ENCODE data around the gene UTP18. TPM values are rescaled to one million over a fixed set of nuclear protein-coding genes. Genes with fewer than 3 reads are reported as not detected.

UTP18 gene
- total RNA-seq (2021) (96.5 and 107 TPM in 2 replicates), Bru-seq, nascent RNA (percentile 95 among the genes with signal in this experiment), BruChase-seq, experiment 1, labeled RNA remaining after a 2-hour chase (percentile 90 among the genes with signal in this experiment), BruChase-seq, experiment 2, labeled RNA remaining after a 6-hour chase (percentile 92 among the genes with signal in this experiment)
- long read RNA-seq, transcript UTP18-201 (14 exons, 1,894 nt), result major isoform, 269 of 294 reads
- long read RNA-seq, partial matches to known transcripts, result 8 of 294 reads
- long read RNA-seq, other reads (novel, unspliced or antisense), result 16 of 294 reads

DNA sequence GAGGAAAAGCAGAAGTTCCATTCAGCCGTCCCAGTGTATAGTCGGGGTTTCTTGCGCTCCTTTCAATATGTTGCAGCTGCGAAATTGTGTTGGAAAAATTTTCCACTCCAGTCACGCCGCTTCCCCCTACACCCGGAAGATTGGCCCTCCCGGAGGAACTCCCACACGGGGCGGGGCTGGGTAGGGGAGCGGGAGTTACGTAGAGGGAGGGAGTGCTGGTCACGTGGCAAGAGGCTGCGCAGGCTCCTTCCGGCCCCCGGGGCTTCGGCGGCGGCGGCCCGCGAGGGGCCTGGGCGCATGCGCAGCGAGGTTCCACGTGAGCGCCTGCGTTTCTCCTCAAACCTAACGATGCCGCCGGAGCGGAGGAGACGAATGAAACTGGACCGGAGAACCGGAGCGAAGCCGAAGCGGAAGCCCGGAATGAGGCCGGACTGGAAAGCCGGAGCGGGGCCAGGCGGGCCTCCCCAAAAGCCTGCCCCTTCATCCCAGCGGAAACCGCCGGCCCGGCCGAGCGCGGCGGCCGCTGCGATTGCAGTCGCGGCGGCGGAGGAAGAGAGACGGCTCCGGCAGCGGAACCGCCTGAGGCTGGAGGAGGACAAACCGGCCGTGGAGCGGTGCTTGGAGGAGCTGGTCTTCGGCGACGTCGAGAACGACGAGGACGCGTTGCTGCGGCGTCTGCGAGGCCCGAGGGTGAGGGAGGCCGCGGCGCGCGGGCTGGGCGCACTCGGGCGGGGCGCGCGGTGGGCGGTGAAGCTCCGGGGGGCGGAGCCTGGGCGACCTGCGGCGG is at the start of gene UTP18:
Gene UTP18, plus strand, starts transcription at position 310 of the 787 bp plus-strand sequence. Its CDS starts 39 bp downstream, at position 349.
- peaks cover 18% of the 10 kb centered on the region for H3K4me1 ChIP-seq (ENCODE audit: insufficient read depth, low read length, poor library complexity, severe bottlenecking)
- no TSS peak for BruUV-seq (replicated peaks)
- peaks cover 16% of the 10 kb centered on the region for H3K36me3 ChIP-seq (ENCODE audit: insufficient read depth, low read length, poor library complexity, severe bottlenecking)
- no peak for TF ChIP-seq EZH2 (IDR thresholded peaks at IDR 0.05; ENCODE audit: borderline replicate concordance, low read depth, low read length, poor library complexity, severe bottlenecking)
- TF ChIP-seq, protein P1, sequence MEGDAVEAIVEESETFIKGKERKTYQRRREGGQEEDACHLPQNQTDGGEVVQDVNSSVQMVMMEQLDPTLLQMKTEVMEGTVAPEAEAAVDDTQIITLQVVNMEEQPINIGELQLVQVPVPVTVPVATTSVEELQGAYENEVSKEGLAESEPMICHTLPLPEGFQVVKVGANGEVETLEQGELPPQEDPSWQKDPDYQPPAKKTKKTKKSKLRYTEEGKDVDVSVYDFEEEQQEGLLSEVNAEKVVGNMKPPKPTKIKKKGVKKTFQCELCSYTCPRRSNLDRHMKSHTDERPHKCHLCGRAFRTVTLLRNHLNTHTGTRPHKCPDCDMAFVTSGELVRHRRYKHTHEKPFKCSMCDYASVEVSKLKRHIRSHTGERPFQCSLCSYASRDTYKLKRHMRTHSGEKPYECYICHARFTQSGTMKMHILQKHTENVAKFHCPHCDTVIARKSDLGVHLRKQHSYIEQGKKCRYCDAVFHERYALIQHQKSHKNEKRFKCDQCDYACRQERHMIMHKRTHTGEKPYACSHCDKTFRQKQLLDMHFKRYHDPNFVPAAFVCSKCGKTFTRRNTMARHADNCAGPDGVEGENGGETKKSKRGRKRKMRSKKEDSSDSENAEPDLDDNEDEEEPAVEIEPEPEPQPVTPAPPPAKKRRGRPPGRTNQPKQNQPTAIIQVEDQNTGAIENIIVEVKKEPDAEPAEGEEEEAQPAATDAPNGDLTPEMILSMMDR (conservative IDR thresholded peaks at IDR 0.05; ENCODE audit: low read depth, low read length), result no peak
- intact Hi-C loops (cut with micrococcal nuclease; ENCODE audit: unreplicated experiment), result no loop called here
- no peaks in the 10 kb centered on the region for H3K27me3 ChIP-seq (replicated peaks; ENCODE audit: insufficient read depth, low read depth, low read length, poor library complexity)
- peak; percentile 99 for DNase-seq (ENCODE audit: low spot score)
- ChIA-PET POLR2A (ENCODE audit: low non-redundant PET) (no interaction called here), CTCF (no interaction called here)
- H3K27ac ChIP-seq (ENCODE audit: low read depth, low read length, poor library complexity, severe bottlenecking), result peak within 1 kb of the TSS; percentile 100
- H3K9me3 ChIP-seq (ENCODE audit: low read depth, low read length, poor library complexity, severe bottlenecking), result no peaks in the 10 kb centered on the region
- H3K4me3 ChIP-seq (ENCODE audit: low read depth, low read length, poor library complexity, severe bottlenecking), result peak within 1 kb of the TSS; percentile 89

DNA sequence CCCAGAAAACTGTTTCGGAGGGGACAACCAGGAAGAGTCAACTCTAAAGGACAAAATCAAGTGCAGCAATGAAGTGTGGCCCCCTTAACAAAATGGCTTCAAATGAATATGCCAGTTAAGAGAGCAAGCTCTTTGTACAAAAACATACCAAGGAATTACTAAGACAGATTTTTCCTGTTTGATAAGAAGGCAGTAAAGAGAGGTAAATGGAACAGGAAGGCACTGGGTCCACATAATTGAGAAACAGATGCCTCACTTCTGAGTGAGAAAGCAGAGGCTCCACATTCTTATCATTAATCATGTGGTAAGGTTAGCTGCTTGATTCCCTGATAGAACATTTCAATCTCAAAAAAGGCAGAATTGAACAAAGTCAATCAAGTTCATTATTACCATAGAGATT is 45.4 kb upstream of the UTP18 start:
- H3K27ac ChIP-seq (ENCODE audit: low read depth, low read length, poor library complexity, severe bottlenecking), result no peak overlapping the region
- TF ChIP-seq, protein P1 (conservative IDR thresholded peaks at IDR 0.05; ENCODE audit: low read depth, low read length), result no peak
- no peak for TF ChIP-seq EZH2 (IDR thresholded peaks at IDR 0.05; ENCODE audit: borderline replicate concordance, low read depth, low read length, poor library complexity, severe bottlenecking)
- no peaks in the 10 kb centered on the region for H3K4me1 ChIP-seq (ENCODE audit: insufficient read depth, low read length, poor library complexity, severe bottlenecking)
- intact Hi-C loops (cut with micrococcal nuclease; ENCODE audit: unreplicated experiment), result no loop called here
- no peak for DNase-seq (ENCODE audit: low spot score)
- H3K27me3 ChIP-seq (replicated peaks; ENCODE audit: insufficient read depth, low read depth, low read length, poor library complexity), result no peaks in the 10 kb centered on the region
- ChIA-PET CTCF (no interaction called here), POLR2A (ENCODE audit: low non-redundant PET) (no interaction called here)
- no peak overlapping the region for H3K4me3 ChIP-seq (ENCODE audit: low read depth, low read length, poor library complexity, severe bottlenecking)
- H3K9me3 ChIP-seq (ENCODE audit: low read depth, low read length, poor library complexity, severe bottlenecking), result no peaks in the 10 kb centered on the region
- BruUV-seq (replicated peaks), result no TSS peak
- peaks cover 33% of the 10 kb centered on the region for H3K36me3 ChIP-seq (ENCODE audit: insufficient read depth, low read length, poor library complexity, severe bottlenecking)

DNA sequence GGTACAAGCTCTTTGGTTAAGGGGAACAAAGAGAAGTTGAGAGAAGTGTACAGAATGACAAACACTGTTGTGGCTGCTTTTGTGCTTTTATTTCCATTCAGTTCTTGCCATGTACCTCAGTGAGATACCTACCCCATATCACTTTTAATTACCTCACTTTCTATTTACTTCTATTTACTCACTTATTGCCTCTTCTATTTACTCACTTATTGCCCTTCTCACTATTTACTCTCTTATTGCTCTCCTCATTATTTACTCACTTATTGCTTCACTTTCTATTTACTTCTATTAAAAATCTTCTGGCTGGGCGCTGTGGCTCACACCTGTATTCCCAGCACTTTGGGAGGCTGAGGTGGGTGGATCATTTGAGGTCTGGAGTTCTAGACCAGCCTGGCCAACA is 42.4 kb upstream of the UTP18 start:
- Histone ChIP-seq H3K36me3 (ENCODE audit: insufficient read depth, low read length, poor library complexity, severe bottlenecking) (peaks cover 36% of the 10 kb centered on the region), H3K4me3 (ENCODE audit: low read depth, low read length, poor library complexity, severe bottlenecking) (no peak overlapping the region), H3K4me1 (ENCODE audit: insufficient read depth, low read length, poor library complexity, severe bottlenecking) (no peaks in the 10 kb centered on the region), H3K27ac (ENCODE audit: low read depth, low read length, poor library complexity, severe bottlenecking) (no peak overlapping the region), H3K27me3 (replicated peaks; ENCODE audit: insufficient read depth, low read depth, low read length, poor library complexity) (no peaks in the 10 kb centered on the region), H3K9me3 (ENCODE audit: low read depth, low read length, poor library complexity, severe bottlenecking) (no peaks in the 10 kb centered on the region)
- no peak for DNase-seq (ENCODE audit: low spot score)
- no TSS peak for BruUV-seq (replicated peaks)
- ChIA-PET POLR2A (ENCODE audit: low non-redundant PET) (no interaction called here), CTCF (no interaction called here)
- intact Hi-C loops (cut with micrococcal nuclease; ENCODE audit: unreplicated experiment), result no loop called here
- TF ChIP-seq EZH2 (IDR thresholded peaks at IDR 0.05; ENCODE audit: borderline replicate concordance, low read depth, low read length, poor library complexity, severe bottlenecking), result no peak
- TF ChIP-seq, protein P1 (conservative IDR thresholded peaks at IDR 0.05; ENCODE audit: low read depth, low read length), result no peak

Measured in A673 (cell line).